Amniotic stem cell (primary cell): Measurements from ENCODE around the gene TRIP13.
"Not testable (repeated sequence)": the region's sequence is repeated elsewhere in the genome, so short reads cannot be mapped to it uniquely, and the experiment has no call there.

Source experiments
- DNase-seq: peaks from one replicate; lab custom pipeline; 2025; lab: John Stamatoyannopoulos, UW

TRIP13 gene

GRCh38 chr5:872301-872700, 20.4 kb upstream of the TRIP13 start:
- no peak for DNase-seq

GRCh38 chr5:873328-873727, 19.4 kb upstream of the TRIP13 start:
- no peak for DNase-seq

GRCh38 chr5:875931-876330, 16.8 kb upstream of the TRIP13 start:
- no peak for DNase-seq

DNA sequence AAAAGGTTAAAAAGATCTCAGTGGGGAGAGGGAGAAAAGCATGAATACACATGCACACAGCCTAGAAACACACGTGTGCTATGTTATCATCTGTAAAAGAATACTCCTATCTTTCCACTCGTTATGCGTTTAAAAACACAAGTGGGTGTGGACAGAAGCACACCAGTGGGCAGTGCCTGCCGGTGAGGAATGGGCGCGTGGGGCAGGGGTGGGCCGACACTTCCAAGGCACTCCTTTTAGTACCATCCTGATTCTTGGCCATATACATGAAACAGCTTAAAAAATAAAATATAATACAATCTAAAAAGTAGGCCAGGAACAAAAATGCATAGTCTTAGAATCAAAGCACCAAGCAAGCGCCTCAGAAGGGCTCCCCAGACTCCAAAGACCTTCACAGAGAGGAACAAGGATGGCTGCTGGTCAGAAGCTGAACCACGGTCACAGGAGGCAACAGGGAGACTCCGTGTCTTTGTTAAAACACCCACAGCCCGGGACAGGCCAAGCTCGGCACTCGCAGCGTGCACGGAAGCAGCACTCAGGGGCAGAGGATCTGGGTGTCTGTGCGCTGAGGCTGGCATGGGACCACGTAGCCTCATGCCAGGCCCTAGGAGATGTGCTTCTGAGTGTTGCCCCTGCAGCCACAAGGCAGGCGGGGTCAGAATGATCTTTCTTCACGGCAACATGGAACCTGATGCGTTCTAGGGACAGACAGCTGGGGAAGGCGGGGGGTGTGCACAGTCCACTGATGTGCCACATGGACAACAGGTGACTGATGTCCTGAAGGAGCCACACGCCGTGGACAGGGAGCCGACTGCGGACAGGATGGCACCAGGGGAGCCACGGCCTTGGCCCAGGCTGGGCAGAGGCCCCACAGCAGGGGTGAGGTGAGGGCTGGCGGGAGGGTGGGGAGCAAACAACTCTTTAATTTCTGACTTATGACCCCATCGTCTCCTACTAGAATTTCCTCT, 16.0 kb upstream of the TRIP13 start:
- DNase-seq: no peak

GRCh38 chr5:878125-878524, 14.6 kb upstream of the TRIP13 start:
- DNase-seq: no peak

- DNase-seq: not testable (repeated sequence)
These were observed 14.0 kb upstream of the TRIP13 start for GRCh38 chr5:878677-879076.

DNA sequence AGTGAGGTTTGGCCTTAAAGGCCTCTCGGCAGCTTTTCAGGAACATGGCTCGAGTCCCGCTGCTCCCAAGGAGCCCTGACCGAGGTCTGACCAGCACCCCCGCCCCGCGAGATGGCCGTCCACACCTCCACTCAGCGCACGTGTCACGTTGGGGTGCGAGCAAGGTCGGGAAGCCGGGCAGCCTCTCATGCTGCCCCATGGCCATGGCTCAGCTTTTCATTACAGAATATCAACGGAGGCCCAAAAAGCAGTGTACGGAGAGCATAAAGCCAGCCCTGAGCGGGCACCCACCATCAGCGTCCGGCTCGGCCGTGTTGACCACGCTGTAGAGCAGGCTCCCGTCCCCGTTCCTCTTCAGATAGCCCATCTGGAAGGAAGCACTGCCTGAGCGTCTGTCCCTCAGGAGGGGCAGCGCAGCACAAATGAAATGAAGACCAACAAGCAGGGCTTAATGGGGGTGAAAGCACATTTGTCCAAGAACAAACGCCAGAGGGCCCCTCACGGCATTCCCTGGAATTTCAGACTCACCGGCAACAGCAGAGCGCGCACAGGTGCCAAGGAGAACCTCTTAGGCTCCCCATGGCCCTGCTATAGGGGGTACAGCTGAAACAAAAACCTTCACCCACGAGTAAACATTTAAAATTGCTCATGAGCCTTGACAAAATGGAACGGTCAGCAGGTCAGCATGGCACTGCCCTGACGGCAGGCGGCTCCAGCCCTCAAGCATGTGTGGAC, 11.7 kb upstream of the TRIP13 start:
- no peak for DNase-seq

- no peak for DNase-seq
These were observed 11.1 kb upstream of the TRIP13 start for GRCh38 chr5:881551-881935.

- DNase-seq: no peak
These were observed 10.2 kb upstream of the TRIP13 start for GRCh38 chr5:882253-883183.

GRCh38 chr5:883475-884181, 9.1 kb upstream of the TRIP13 start:
- DNase-seq: no peak

- DNase-seq: no peak
These were observed 8.1 kb upstream of the TRIP13 start for GRCh38 chr5:884345-885126.

GRCh38 chr5:885127-885442, 7.6 kb upstream of the TRIP13 start:
- no peak for DNase-seq

- DNase-seq: no peak
These were observed 7.2 kb upstream of the TRIP13 start for GRCh38 chr5:885529-885928.

GRCh38 chr5:886036-886435, 6.6 kb upstream of the TRIP13 start:
- no peak for DNase-seq

DNA sequence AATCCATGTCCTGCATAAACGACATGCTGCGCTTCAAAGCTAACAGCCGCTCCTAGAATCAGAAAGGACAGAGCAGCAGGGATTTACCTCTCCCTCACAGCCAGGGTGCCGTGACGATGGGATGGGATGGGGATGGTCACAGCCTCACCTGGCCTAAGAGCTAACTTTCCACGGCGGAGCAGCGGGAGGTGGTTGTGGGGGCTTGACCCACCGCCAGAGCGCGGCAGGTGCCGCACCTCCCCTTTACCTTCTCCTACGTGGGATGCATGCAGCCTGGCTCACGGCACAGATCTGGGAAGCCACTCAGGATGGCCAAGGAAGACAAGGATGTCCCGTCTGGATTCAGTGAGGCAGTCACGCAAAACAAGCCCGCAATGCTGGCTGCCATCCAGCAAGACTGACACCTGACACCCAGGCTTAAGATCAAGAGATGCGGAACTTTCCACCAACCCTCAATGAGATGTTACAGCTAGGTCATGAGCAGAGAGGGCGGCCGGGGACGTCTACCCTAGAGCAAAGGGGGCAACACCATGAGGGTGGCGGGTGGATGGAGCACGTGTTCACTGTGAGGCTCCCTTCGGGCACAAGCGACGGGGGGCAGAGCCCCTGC, 5.9 kb upstream of the TRIP13 start:
- no peak for DNase-seq

- no peak for DNase-seq
These were observed 4.6 kb upstream of the TRIP13 start for GRCh38 chr5:887947-888637.

- no peak for DNase-seq
These were observed 4.0 kb upstream of the TRIP13 start for GRCh38 chr5:888638-889035.

GRCh38 chr5:889075-889710, 3.5 kb upstream of the TRIP13 start:
- no peak for DNase-seq

DNA sequence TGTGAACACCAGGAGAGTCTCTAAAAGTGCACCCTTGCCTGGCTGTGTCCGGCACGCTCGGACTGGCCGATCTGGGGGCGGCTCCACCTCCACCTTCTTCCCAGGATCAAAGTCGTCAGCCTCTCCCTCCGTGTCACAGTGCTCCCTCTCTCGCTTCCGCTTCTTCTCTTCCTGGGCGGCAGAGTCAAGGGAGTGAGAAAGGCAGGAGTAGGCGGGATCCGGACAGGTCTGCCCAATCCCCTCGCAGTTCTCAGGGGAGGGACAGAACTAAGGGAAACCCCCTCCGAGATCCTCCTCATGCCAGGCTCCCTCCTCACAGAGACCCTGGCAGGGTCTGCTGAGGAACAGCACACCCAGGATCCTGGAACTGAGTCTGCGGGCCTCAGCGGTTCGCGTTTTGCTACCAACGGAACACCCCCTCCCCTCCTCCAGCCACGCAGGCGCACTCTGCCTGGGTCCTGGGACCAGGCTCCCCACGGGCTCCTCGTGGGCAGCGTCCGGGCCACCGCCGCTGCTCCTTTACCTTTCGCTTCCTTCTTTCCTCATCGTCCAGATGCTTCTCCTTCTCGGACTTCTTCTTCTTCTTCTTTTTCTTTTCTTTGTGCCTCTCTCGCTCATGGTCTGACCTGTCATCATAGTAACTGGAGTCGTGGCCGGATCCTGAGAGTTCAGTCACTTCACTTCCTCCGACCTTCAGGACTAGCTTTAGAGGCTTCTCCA, 1.4 kb upstream of the TRIP13 start:
- no peak for DNase-seq
